Mesendoderm (in vitro differentiated cells): Measurements from ENCODE around the gene ERBB4.
"Not testable (repeated sequence)": the region's sequence is repeated elsewhere in the genome, so short reads cannot be mapped to it uniquely, and the experiment has no call there.

Experiments used
- DNase-seq: peaks from one replicate; pipeline ENCODE4 v3.0.0; 2013
- H2AK5ac ChIP-seq: 2 replicates; pipeline ENCODE4 v1.6.1; 2013; ENCODE audit warnings: low read length, inconsistent platforms
- H2BK120ac ChIP-seq: 2 replicates; pipeline ENCODE4 v1.6.1; 2013; ENCODE audit warnings: low read depth, mild to moderate bottlenecking, low read length, moderate library complexity, mixed read lengths
- H2BK15ac ChIP-seq: replicated peaks from 2 replicates; pipeline ENCODE4 v1.6.1; 2013; ENCODE audit warnings: low read depth, mild to moderate bottlenecking, moderate library complexity
- H2BK5ac ChIP-seq: 2 replicates; pipeline ENCODE4 v1.6.1; 2013; ENCODE audit warnings: low read length, inconsistent platforms
- H3K18ac ChIP-seq: 2 replicates; pipeline ENCODE4 v1.6.1; 2013; ENCODE audit warnings: mild to moderate bottlenecking, low read length, mixed read lengths
- H3K23ac ChIP-seq: one replicate; pipeline ENCODE4 v1.6.1; 2013; ENCODE audit warnings: low read length
- H3K27ac ChIP-seq: 2 replicates; pipeline ENCODE4 v1.5.1; 2013; ENCODE audit warnings: low read depth, mild to moderate bottlenecking, inconsistent platforms, low read length, moderate library complexity
- H3K27me3 ChIP-seq: 2 replicates; pipeline ENCODE4 v1.6.1; 2013; ENCODE audit warnings: low read length, control low read depth, mild to moderate bottlenecking, inconsistent platforms; ENCODE audit not compliant: insufficient read depth, poor library complexity
- H3K36me3 ChIP-seq: 2 replicates; pipeline ENCODE4 v1.6.1; 2013; ENCODE audit warnings: low read length, inconsistent platforms; ENCODE audit not compliant: control insufficient read depth, insufficient read depth
- H3K4ac ChIP-seq: one replicate; pipeline ENCODE4 v1.6.1; 2013; ENCODE audit warnings: low read depth, mild to moderate bottlenecking, low read length, moderate library complexity
- H3K4me1 ChIP-seq: 2 replicates; pipeline ENCODE4 v1.6.1; 2013; ENCODE audit warnings: low read depth, low read length, inconsistent platforms; ENCODE audit not compliant: control insufficient read depth
- H3K4me2 ChIP-seq: 2 replicates; pipeline ENCODE4 v1.6.1; 2013; ENCODE audit warnings: low read length
- H3K4me3 ChIP-seq: 2 replicates; pipeline ENCODE4 v1.5.1; 2013; ENCODE audit warnings: mild to moderate bottlenecking, low read length
- H3K56ac ChIP-seq: one replicate; pipeline ENCODE4 v1.6.1; 2013; ENCODE audit warnings: low read length
- H3K79me1 ChIP-seq: 2 replicates; pipeline ENCODE4 v1.6.1; 2013; ENCODE audit warnings: low read length, inconsistent platforms
- H3K79me2 ChIP-seq: 2 replicates; pipeline ENCODE4 v1.6.1; 2013; ENCODE audit warnings: mild to moderate bottlenecking, low read length; ENCODE audit not compliant: control insufficient read depth, insufficient read depth
- H3K9ac ChIP-seq: 2 replicates; pipeline ENCODE4 v1.6.1; 2013; ENCODE audit warnings: low read length, inconsistent platforms
- H4K5ac ChIP-seq: one replicate; pipeline ENCODE4 v1.6.1; 2013; ENCODE audit warnings: low read length
- H4K8ac ChIP-seq: one replicate; pipeline ENCODE4 v1.6.1; 2013; ENCODE audit warnings: low read depth, mild to moderate bottlenecking, control low read depth, low read length, moderate library complexity
- WGBS: extraction: QIAGEN DNeasy Blood & Tissue Kit; methylation state at CpG from one replicate; pipeline ENCODE4 v1.1.7; 2013; ENCODE audit warnings: low lambda C conversion rate, missing lambda C conversion rate; ENCODE audit not compliant: insufficient coverage; ENCODE audit errors: extremely low coverage; 5-methylcytosine and 5-hydroxymethylcytosine counted together

The ERBB4 gene

DNA sequence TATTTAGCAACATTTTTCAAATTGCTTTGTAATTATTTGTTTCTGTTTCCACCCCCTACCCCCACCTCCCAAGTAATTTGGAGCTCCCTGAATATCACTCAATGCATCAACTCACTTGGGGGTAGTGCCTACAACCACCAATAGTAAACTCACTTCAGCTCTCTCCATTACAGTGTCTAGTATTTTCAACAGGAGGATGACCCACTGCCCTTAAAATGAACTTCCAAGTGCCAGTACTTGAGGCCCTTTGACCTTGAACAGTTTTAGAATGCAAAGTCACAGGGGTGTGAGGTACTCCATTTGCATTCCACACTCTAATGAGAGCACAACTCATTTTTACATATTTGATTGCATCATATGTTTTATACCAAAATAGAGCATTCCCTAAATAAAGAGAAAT is 523.0 kb downstream of the ERBB4 start:
- no peak overlapping the region for H4K5ac ChIP-seq
- no peaks in the 10 kb centered on the region for H3K27me3 ChIP-seq
- no peak overlapping the region for H3K18ac ChIP-seq
- no peak overlapping the region for H2BK120ac ChIP-seq
- no peak overlapping the region for H3K23ac ChIP-seq
- H3K9ac ChIP-seq = no peak overlapping the region
- H3K79me2 ChIP-seq = no peaks in the 10 kb centered on the region
- no peak overlapping the region for H2AK5ac ChIP-seq
- H3K4ac ChIP-seq = no peak overlapping the region
- no peaks in the 10 kb centered on the region for H3K79me1 ChIP-seq
- H3K56ac ChIP-seq = no peak overlapping the region
- H4K8ac ChIP-seq = no peak overlapping the region
- peaks cover 4% of the 10 kb centered on the region for H3K4me1 ChIP-seq
- no peak overlapping the region for H3K4me3 ChIP-seq
- no peak overlapping the region for H2BK5ac ChIP-seq
- no peak overlapping the region for H3K27ac ChIP-seq
- H2BK15ac ChIP-seq = no peak overlapping the region
- H3K36me3 ChIP-seq = no peaks in the 10 kb centered on the region
- no peak overlapping the region for H3K4me2 ChIP-seq
- DNase-seq = peak; percentile 43

DNA sequence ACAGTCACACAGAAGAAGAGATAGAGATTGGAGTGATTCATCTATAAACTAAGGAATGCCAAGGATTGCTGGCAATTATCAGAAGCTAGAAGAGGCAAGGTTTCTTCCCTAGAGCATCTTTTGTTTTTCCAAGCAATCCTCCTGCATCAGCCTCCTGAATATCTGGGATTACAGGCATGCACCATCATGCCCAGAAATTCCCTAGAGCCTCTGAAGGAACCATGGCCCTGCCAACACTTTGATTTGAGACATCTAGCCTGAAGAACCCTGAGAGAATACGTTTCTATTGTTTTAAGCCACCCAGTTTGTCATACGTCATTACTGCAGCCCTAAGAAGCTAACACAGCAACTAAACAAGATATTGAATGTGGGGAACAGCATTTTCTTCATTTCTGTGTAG is 525.0 kb downstream of the ERBB4 start:
- Histone ChIP-seq H4K5ac (no peak overlapping the region), H3K4me3 (no peak overlapping the region), H3K36me3 (no peaks in the 10 kb centered on the region), H3K4ac (no peak overlapping the region), H3K27ac (no peak overlapping the region), H3K4me1 (peaks cover 4% of the 10 kb centered on the region), H2BK15ac (no peak overlapping the region), H3K79me2 (no peaks in the 10 kb centered on the region), H3K23ac (no peak overlapping the region), H3K27me3 (no peaks in the 10 kb centered on the region), H2BK5ac (no peak overlapping the region), H3K56ac (no peak overlapping the region), H3K9ac (no peak overlapping the region), H3K18ac (no peak overlapping the region), H2BK120ac (no peak overlapping the region), H3K4me2 (no peak overlapping the region), H4K8ac (no peak overlapping the region), H2AK5ac (no peak overlapping the region), H3K79me1 (no peaks in the 10 kb centered on the region)
- no CpG with 5 or more reads among the region's 2 CpGs for WGBS
- DNase-seq = peak; percentile 14

DNA sequence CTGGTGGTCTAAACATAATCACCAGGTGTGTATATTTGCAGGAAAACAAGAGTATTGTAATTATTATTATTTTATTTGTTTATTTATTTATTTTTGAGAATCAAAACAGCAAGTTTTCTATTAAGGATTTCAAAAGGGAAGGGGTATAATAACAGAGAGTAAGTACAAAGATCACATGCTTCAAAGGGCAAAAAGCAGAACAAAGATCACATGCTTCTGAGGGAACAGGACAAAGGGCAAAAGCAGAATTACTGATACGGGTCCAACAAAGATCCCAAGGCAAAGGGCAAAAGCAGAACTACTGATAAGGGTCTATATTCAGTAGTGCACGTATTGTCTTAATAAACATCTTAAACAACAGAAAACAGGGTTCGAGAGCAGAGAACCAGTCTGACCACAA is 528.3 kb downstream of the ERBB4 start:
- not testable (repeated sequence) for H3K36me3 ChIP-seq, H2BK120ac ChIP-seq, H4K5ac ChIP-seq, H3K27ac ChIP-seq, H3K4me2 ChIP-seq, H3K9ac ChIP-seq, H4K8ac ChIP-seq, H3K79me1 ChIP-seq, H3K4me1 ChIP-seq, H2BK15ac ChIP-seq, H3K4me3 ChIP-seq, DNase-seq, H2AK5ac ChIP-seq, H3K56ac ChIP-seq, H3K18ac ChIP-seq, H3K4ac ChIP-seq, H3K23ac ChIP-seq, H3K79me2 ChIP-seq, H3K27me3 ChIP-seq, H2BK5ac ChIP-seq
- no CpG with 5 or more reads among the region's 3 CpGs for WGBS

DNA sequence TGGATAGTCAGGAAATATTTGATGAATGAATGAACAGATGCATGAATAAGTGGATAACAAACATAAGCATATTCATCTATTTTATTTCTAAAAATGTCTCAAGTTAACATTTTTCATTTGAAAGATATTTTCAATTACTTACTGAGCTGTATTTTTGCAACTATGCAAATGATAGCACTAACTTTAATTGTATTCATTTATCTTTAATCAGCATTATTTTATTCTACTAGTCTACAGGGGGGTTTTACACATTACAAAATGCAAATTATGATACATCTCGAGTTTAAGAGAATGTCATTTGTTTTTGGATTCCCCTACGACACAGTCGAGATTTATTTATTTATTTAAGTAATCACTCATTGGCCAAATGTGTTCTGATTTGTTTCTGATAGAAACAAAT is 530.6 kb downstream of the ERBB4 start:
- DNase-seq = no peak
- H3K4me3 ChIP-seq = no peak overlapping the region
- H2AK5ac ChIP-seq = no peak overlapping the region
- no peak overlapping the region for H3K27ac ChIP-seq
- no peak overlapping the region for H4K5ac ChIP-seq
- no peaks in the 10 kb centered on the region for H3K4me1 ChIP-seq
- no peaks in the 10 kb centered on the region for H3K79me2 ChIP-seq
- H3K36me3 ChIP-seq = no peaks in the 10 kb centered on the region
- H3K27me3 ChIP-seq = no peaks in the 10 kb centered on the region
- H2BK120ac ChIP-seq = no peak overlapping the region
- H3K18ac ChIP-seq = no peak overlapping the region
- H2BK15ac ChIP-seq = no peak overlapping the region
- no peaks in the 10 kb centered on the region for H3K79me1 ChIP-seq
- H4K8ac ChIP-seq = no peak overlapping the region
- H3K4ac ChIP-seq = no peak overlapping the region
- H3K23ac ChIP-seq = no peak overlapping the region
- H3K4me2 ChIP-seq = no peak overlapping the region
- H3K56ac ChIP-seq = no peak overlapping the region
- no CpG with 5 or more reads among the region's 3 CpGs for WGBS
- H3K9ac ChIP-seq = no peak overlapping the region
- H2BK5ac ChIP-seq = no peak overlapping the region

DNA sequence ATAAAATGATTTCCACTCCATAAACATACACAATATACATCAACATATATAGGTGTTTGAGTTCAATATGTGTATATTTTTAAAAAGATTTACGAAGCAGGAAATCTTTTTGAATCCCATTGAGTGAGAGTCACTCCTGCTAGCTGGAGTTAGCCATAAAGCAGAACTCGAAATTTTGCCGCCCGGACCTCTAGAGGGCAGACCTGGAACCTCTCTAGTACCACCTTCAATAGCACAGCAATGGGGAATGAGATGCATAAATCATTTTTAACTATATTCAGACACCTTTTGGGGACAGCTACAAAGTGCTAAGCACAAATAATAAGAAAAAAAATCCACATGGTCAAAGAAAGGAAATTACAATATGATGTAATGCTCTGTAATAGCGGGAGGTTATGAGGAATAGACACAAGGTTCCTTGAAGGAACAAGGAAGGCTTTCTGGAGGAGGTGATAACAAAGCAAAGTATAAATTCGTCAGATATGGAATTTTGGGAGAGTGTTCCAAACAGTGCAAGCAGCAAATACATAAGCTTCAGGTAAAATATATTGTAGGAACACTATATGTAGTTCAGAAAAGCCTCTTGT is 533.4 kb downstream of the ERBB4 start:
- Histone ChIP-seq H3K4me1 (no peaks in the 10 kb centered on the region), H3K79me2 (no peaks in the 10 kb centered on the region), H3K4me2 (no peak overlapping the region), H3K4me3 (no peak overlapping the region), H4K8ac (no peak overlapping the region), H4K5ac (no peak overlapping the region), H2AK5ac (no peak overlapping the region), H3K18ac (no peak overlapping the region), H3K36me3 (no peaks in the 10 kb centered on the region), H3K23ac (no peak overlapping the region), H3K9ac (no peak overlapping the region), H2BK120ac (no peak overlapping the region), H3K56ac (no peak overlapping the region), H2BK15ac (no peak overlapping the region), H3K4ac (no peak overlapping the region), H3K27me3 (no peaks in the 10 kb centered on the region), H2BK5ac (no peak overlapping the region), H3K27ac (no peak overlapping the region), H3K79me1 (no peaks in the 10 kb centered on the region)
- DNase-seq = peak; percentile 60
- WGBS = no CpG with 5 or more reads among the region's 6 CpGs

DNA sequence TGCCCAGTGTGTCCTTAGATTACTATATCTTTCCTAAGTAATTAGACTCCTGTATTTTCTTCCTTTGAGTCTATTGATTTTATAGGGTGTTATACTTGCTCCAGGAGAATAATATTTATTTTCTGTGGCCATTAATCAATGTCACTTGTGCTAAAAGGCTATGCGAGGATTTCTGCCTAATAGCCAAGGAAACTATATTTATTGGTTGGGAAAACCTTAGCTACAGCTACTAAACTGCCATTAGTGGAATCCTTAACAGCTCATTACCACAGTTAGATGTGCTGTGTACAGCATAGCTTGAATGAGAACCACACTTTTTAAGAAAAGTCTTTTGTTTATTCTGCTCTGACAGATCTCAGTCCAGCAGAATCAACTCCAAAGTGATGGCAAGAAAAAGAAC is 537.3 kb downstream of the ERBB4 start:
- WGBS = no CpG with 5 or more reads among the region's 1 CpG
- Histone ChIP-seq H2BK15ac (no peak overlapping the region), H2BK5ac (no peak overlapping the region), H3K23ac (no peak overlapping the region), H4K5ac (no peak overlapping the region), H2BK120ac (no peak overlapping the region), H3K4me1 (no peaks in the 10 kb centered on the region), H3K79me1 (no peaks in the 10 kb centered on the region), H3K4me3 (no peak overlapping the region), H3K9ac (no peak overlapping the region), H3K18ac (no peak overlapping the region), H2AK5ac (no peak overlapping the region), H3K56ac (no peak overlapping the region), H3K79me2 (no peaks in the 10 kb centered on the region), H3K4me2 (no peak overlapping the region), H3K27me3 (no peaks in the 10 kb centered on the region), H3K4ac (no peak overlapping the region), H4K8ac (no peak overlapping the region), H3K27ac (no peak overlapping the region), H3K36me3 (no peaks in the 10 kb centered on the region)
- DNase-seq = no peak
